NB4 (cell line): ENCODE results near the gene VIM.

ENCODE experiments used
- DNase-seq: peaks from one replicate; pipeline ENCODE4 v3.0.0; 2010; ENCODE audit warnings: low read depth
- H3K4me3 ChIP-seq: one replicate; pipeline ENCODE4 v1.5.1; 2011; ENCODE audit warnings: mild to moderate bottlenecking, low read depth, low read length, moderate library complexity
- MYC ChIP-seq: IDR thresholded peaks from 2 replicates; pipeline ENCODE4 v1.6.1; 2011; ENCODE audit warnings: low read depth, low read length
- POLR2A ChIP-seq: IDR thresholded peaks from 2 replicates; pipeline ENCODE4 v1.6.1; 2011; ENCODE audit warnings: mild to moderate bottlenecking; ENCODE audit not compliant: insufficient read length; ENCODE audit errors: extremely low read depth
- TF ChIP-seq, protein P1 (sequence below): IDR thresholded peaks from one replicate; pipeline ENCODE4 v1.5.1; 2012; ENCODE audit warnings: low read depth, low read length
- TF ChIP-seq, protein P2 (sequence below): IDR thresholded peaks from 2 replicates; pipeline ENCODE4 v1.6.1; 2011; ENCODE audit warnings: low read depth, low read length

Gene VIM

DNA sequence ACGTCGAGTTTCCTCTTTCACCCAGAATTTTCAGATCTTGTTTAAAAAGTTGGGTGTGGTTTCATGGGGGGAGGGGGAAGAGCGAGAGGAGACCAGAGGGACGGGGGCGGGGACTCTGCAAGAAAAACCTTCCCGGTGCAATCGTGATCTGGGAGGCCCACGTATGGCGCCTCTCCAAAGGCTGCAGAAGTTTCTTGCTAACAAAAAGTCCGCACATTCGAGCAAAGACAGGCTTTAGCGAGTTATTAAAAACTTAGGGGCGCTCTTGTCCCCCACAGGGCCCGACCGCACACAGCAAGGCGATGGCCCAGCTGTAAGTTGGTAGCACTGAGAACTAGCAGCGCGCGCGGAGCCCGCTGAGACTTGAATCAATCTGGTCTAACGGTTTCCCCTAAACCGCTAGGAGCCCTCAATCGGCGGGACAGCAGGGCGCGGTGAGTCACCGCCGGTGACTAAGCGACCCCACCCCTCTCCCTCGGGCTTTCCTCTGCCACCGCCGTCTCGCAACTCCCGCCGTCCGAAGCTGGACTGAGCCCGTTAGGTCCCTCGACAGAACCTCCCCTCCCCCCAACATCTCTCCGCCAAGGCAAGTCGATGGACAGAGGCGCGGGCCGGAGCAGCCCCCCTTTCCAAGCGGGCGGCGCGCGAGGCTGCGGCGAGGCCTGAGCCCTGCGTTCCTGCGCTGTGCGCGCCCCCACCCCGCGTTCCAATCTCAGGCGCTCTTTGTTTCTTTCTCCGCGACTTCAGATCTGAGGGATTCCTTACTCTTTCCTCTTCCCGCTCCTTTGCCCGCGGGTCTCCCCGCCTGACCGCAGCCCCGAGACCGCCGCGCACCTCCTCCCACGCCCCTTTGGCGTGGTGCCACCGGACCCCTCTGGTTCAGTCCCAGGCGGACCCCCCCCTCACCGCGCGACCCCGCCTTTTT is at the start of gene VIM:
Gene VIM (plus strand): TSS at position 151 of the 925 bp plus-strand sequence. CDS start 1,182 bp downstream, outside the sequence.
- peak within 1 kb of the TSS; percentile 87 for H3K4me3 ChIP-seq
- peak; percentile 95 for DNase-seq
- TF ChIP-seq, protein P1, sequence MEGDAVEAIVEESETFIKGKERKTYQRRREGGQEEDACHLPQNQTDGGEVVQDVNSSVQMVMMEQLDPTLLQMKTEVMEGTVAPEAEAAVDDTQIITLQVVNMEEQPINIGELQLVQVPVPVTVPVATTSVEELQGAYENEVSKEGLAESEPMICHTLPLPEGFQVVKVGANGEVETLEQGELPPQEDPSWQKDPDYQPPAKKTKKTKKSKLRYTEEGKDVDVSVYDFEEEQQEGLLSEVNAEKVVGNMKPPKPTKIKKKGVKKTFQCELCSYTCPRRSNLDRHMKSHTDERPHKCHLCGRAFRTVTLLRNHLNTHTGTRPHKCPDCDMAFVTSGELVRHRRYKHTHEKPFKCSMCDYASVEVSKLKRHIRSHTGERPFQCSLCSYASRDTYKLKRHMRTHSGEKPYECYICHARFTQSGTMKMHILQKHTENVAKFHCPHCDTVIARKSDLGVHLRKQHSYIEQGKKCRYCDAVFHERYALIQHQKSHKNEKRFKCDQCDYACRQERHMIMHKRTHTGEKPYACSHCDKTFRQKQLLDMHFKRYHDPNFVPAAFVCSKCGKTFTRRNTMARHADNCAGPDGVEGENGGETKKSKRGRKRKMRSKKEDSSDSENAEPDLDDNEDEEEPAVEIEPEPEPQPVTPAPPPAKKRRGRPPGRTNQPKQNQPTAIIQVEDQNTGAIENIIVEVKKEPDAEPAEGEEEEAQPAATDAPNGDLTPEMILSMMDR: no peak
- TF ChIP-seq, protein P2, sequence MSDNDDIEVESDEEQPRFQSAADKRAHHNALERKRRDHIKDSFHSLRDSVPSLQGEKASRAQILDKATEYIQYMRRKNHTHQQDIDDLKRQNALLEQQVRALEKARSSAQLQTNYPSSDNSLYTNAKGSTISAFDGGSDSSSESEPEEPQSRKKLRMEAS: peak; percentile 18

DNA sequence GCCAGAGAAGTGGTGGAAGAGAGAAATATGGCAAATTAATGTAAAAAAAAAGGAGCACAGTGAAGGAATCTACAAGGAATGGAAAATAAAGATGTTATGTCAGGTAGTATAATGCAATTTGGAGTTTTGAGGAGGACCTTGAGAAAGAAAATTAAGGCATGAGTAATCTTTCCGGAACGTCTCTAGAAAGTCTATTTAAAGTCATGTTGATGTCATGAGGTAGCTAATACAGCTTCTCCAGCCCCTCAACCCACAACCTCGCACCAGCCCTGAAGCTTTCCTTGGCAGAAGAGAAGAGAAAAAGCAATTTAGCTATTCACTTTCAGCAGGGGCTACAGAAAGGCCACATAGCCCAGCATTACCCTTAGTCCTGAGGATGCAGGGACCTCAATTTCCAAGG is 49.0 kb upstream of the VIM start:
- no peak overlapping the region for H3K4me3 ChIP-seq
- TF ChIP-seq, protein P2: no peak
- TF ChIP-seq MYC (no peak), POLR2A (no peak)
- TF ChIP-seq, protein P1: no peak
- no peak for DNase-seq

DNA sequence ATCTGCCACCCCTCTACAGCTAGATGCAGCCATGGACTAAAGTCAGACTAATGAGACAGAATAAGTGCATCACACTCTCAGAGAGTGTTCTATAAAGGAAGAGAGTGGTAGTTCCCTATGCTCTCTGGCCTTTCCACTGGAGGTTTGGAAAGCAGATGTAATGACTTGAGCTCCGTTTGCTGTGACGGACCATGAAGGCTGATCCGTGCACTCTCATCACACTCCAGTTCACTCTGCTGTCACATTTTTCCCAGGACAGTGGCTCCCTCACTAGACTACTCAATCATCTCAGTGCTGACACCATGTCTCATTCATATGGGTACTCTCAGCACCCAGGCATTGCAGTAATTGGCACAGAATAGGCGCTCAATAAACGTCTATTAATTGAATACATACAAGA is 46.9 kb upstream of the VIM start:
- TF ChIP-seq MYC: no peak
- TF ChIP-seq, protein P2: no peak
- TF ChIP-seq, protein P1: no peak
- H3K4me3 ChIP-seq: no peak overlapping the region

DNA sequence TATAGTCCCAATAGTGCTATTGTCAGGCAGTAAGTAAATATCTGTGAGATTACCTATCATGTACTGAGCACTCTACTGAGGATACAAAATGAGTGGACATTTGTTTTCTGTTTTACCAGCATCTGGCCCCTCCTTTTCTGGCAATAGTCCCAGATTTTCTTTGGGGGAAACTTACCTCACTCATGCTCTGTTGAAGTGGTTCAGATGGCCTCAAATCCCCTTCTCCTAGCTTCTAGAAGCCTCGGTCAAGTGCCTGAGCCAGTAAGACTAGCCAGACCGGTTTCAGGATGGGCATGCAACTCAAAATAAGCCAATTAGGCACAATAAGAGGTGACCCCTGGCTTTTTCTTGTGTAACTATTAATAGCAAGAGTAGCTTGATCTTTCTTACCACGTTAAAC is 46.3 kb upstream of the VIM start:
- TF ChIP-seq, protein P2: no peak
- TF ChIP-seq POLR2A (no peak), MYC (no peak)
- TF ChIP-seq, protein P1: no peak
- no peak for DNase-seq

More for the DNA sequence above, 46.9 kb upstream of the VIM start:
- DNase-seq: no peak

DNA sequence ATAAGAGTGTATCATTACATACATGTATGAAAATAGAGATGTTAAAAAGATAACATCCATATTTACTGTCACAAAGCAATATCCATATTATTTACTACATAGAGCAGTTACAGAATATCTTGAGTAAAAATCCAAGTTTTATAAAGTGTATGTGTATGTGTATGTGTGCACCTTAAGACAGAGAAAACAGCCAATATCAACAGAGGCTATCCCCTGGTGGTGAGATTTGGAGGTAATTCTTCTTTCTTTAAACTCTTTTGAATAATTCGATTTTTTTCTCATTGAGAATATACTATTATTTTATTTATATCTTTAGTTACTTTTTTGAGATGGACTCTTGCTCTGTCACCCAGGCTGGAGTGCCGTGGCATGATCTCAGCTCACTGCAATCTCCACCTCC is 44.9 kb upstream of the VIM start:
- H3K4me3 ChIP-seq: no peak overlapping the region
- TF ChIP-seq POLR2A: no peak
- TF ChIP-seq, protein P2: no peak
- TF ChIP-seq, protein P1: no peak
- no peak for TF ChIP-seq MYC
- DNase-seq: no peak

More for the DNA sequence above, 46.3 kb upstream of the VIM start:
- no peak overlapping the region for H3K4me3 ChIP-seq
